Small intestine (tissue), 16 donors: ENCODE data around the gene NAALAD2. TPM values are rescaled to one million over a fixed set of nuclear protein-coding genes. Genes with fewer than 3 reads are reported as not detected.
"Not testable (repeated sequence)": the region's sequence is repeated elsewhere in the genome, so short reads cannot be mapped to it uniquely, and the experiment has no call there.

Source experiments
- DNase-seq, 2 donors: peaks; one replicate each; pipeline versions ENCODE4 v3.0.0 to v3.0.0-alpha.2; 2013
- FAIRE-seq: peaks from 2 replicates; lab custom pipeline; 2012; peaks lifted over from hg19 to GRCh38; lab: Jason Lieb, UNC
- H3K27ac ChIP-seq, 3 donors: one replicate each; pipeline ENCODE4 v1.5.1; 2013; ENCODE audit warnings: low read length in 2 of 3, mild to moderate bottlenecking in 2 of 3, control low read depth in 1 of 3, inconsistent platforms in 1 of 3, low read depth in 1 of 3, moderate library complexity in 1 of 3
- H3K27me3 ChIP-seq, 3 donors: one replicate each; pipeline ENCODE4 v1.6.1; 2013; ENCODE audit warnings: low read length in 3 of 3, inconsistent platforms in 1 of 3; ENCODE audit not compliant: control insufficient read depth in 3 of 3, insufficient read depth in 3 of 3
- H3K36me3 ChIP-seq, 3 donors: one replicate each; pipeline ENCODE4 v1.6.1; 2013; ENCODE audit warnings: low read length in 3 of 3, inconsistent platforms in 1 of 3, low read depth in 1 of 3, mild to moderate bottlenecking in 1 of 3, moderate library complexity in 1 of 3; ENCODE audit not compliant: control insufficient read depth in 3 of 3, insufficient read depth in 2 of 3
- H3K4me1 ChIP-seq, 3 donors: one replicate each; pipeline ENCODE4 v1.6.1; 2013; ENCODE audit warnings: low read length in 2 of 3, inconsistent platforms in 1 of 3, low read depth in 1 of 3, mild to moderate bottlenecking in 1 of 3, moderate library complexity in 1 of 3; ENCODE audit not compliant: control insufficient read depth in 3 of 3, insufficient read depth in 2 of 3
- H3K4me3 ChIP-seq, 3 donors: one replicate each; pipeline ENCODE4 v1.5.1; 2013; ENCODE audit warnings: low read length in 3 of 3, control low read depth in 1 of 3, inconsistent platforms in 1 of 3, low read depth in 1 of 3, mild to moderate bottlenecking in 1 of 3, moderate library complexity in 1 of 3
- H3K9me3 ChIP-seq, 2 donors: one replicate each; pipeline ENCODE4 v1.6.1; 2013; ENCODE audit warnings: low read depth in 1 of 2, low read length in 1 of 2; ENCODE audit not compliant: control insufficient read depth in 2 of 2, insufficient read depth in 1 of 2
- WGBS, 3 donors: extraction: QIAGEN DNeasy Blood & Tissue Kit; methylation state at CpG; one replicate each; pipeline ENCODE4 v1.1.7; 2013; 5-methylcytosine and 5-hydroxymethylcytosine counted together
- long read RNA-seq, 10 donors: transcript quantifications; one replicate each; lab custom pipeline, GENCODE V29; 2026
- polyA plus RNA-seq, 4 donors: library from polyadenylated mRNA; stranded (reverse) in 3 of 4; unstranded in 1 of 4; fragments of 200-250 nt in 3 of 4; fragments of 120-200 nt in 1 of 4; gene quantifications; one replicate each; pipeline versions ENCODE4 v1.2.1 to v1.2.3, GENCODE V29; 2013
- donor health status: healthy with polysubstance abuse.
- donor health status: control.
- donor health status: control.
- donor health status: Bipolar disorder and iron deficiency.
- donor health status: healthy.

Gene NAALAD2
- 1 to 10 TPM in 1 of 4 donors, under 1 TPM in 1, not detected in 2; 0.39 to 5.5 TPM for polyA plus RNA-seq
- long read RNA-seq, donor 1, partial matches to known transcripts = 8 of 13 reads
- long read RNA-seq, donor 1, other reads (novel, unspliced or antisense) = 0 of 13 reads
- long read RNA-seq, donor 2 = 0 reads
- long read RNA-seq, donor 3 = 0 reads
- long read RNA-seq, donor 4 = 0 reads
- long read RNA-seq, donor 5 = 0 reads
- long read RNA-seq, donor 6 = 0 reads
- long read RNA-seq, donor 7 = 0 reads
- long read RNA-seq, donor 8 = 0 reads
- long read RNA-seq, donor 9 = 0 reads
- long read RNA-seq, donor 10, partial matches to known transcripts = 0 of 1 reads
- long read RNA-seq, donor 10, other reads (novel, unspliced or antisense) = 0 of 1 reads

- H3K27ac ChIP-seq = peak within 1 kb of the TSS in 1 of 3 donors; percentile 8
- H3K4me1 ChIP-seq = peaks cover 0 to 8% (median 5%) of the 10 kb centered on the region in 3 donors
- DNase-seq = peak in 1 of 2 donors; percentile 66
- 1 to 5% (median 3%) methylated on average over 25 of the region's 25 CpGs for WGBS, 3 donors
- H3K4me3 ChIP-seq = peak within 1 kb of the TSS in 2 of 3 donors; percentile 14 to 46
- FAIRE-seq = no peak
- H3K9me3 ChIP-seq = no peaks in the 10 kb centered on the region
- H3K27me3 ChIP-seq = no peaks in the 10 kb centered on the region
- no peaks in the 10 kb centered on the region for H3K36me3 ChIP-seq
Observed at GRCh38 chr11:90134478-90135003, at the start of gene NAALAD2. NAALAD2 (plus strand) TSS chr11:90134663; CDS start chr11:90134759, 96 bp downstream.

GRCh38 chr11:90085650-90086049 is 48.8 kb upstream of the NAALAD2 start, which contains the start of gene UBTFL1:
UBTFL1 (plus strand) TSS chr11:90085950; CDS start chr11:90085950, 0 bp downstream.
- H3K9me3 ChIP-seq, H3K27ac ChIP-seq, H3K36me3 ChIP-seq, FAIRE-seq, H3K4me1 ChIP-seq, H3K27me3 ChIP-seq, H3K4me3 ChIP-seq, DNase-seq: not testable (repeated sequence)
- WGBS, 3 donors = 51 to 80% methylated on average over 1 to 3 of the region's 3 CpGs; no CpG with 5 or more reads in 1 of the 3 donors

GRCh38 chr11:90088731-90089130 is 45.7 kb upstream of the NAALAD2 start:
- H3K9me3 ChIP-seq, H3K36me3 ChIP-seq, H3K4me3 ChIP-seq, FAIRE-seq, H3K27ac ChIP-seq, H3K27me3 ChIP-seq, DNase-seq, H3K4me1 ChIP-seq: not testable (repeated sequence)
- WGBS, 3 donors = 0 to 48% (median 35%) methylated on average over 1 to 2 of the region's 2 CpGs

- 83 to 93% (median 91%) methylated on average over 20 to 27 of the region's 28 CpGs for WGBS, 3 donors
- not testable (repeated sequence) for FAIRE-seq, H3K27me3 ChIP-seq, H3K4me1 ChIP-seq, H3K4me3 ChIP-seq, H3K36me3 ChIP-seq, H3K27ac ChIP-seq, H3K9me3 ChIP-seq, DNase-seq
Observed at GRCh38 chr11:90095230-90095924, 39.1 kb upstream of the NAALAD2 start.

GRCh38 chr11:90098261-90098660 is 36.2 kb upstream of the NAALAD2 start:
- not testable (repeated sequence) for H3K4me3 ChIP-seq, H3K36me3 ChIP-seq, H3K27me3 ChIP-seq, H3K27ac ChIP-seq, DNase-seq, FAIRE-seq, H3K4me1 ChIP-seq, H3K9me3 ChIP-seq
- 73 to 80% (median 74%) methylated on average over 4 of the region's 4 CpGs for WGBS, 3 donors

DNA sequence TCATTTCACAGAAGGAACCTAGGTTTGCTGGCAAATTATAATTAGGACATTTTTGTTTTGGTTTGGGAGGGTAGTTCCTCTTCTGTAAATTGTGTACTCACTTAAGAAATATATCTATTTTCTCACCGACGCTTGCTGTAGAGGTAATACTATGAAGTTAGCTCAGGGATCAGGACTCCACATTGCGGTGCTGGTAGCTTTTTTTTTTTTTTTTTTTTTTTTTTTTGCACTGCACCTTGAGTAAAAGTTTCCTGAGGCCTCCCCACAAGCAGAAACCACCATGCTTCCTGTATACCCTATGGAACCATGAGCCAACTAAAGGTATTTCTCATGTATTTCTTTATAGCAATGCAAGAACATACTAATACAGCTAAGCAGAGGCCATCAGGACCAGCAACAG is 34.0 kb upstream of the NAALAD2 start:
- FAIRE-seq (no peak), DNase-seq (no peak)
- Histone ChIP-seq H3K4me1 (no peaks in the 10 kb centered on the region), H3K27me3 (no peaks in the 10 kb centered on the region), H3K9me3 (no peaks in the 10 kb centered on the region), H3K36me3 (no peaks in the 10 kb centered on the region), H3K4me3 (no peak overlapping the region), H3K27ac (no peak overlapping the region)
- WGBS, 3 donors = 71 to 83% (median 78%) methylated on average over 3 of the region's 3 CpGs

- DNase-seq (no peak), FAIRE-seq (peak; percentile 88)
- Histone ChIP-seq H3K4me1 (no peaks in the 10 kb centered on the region), H3K27me3 (no peaks in the 10 kb centered on the region), H3K9me3 (no peaks in the 10 kb centered on the region), H3K4me3 (no peak overlapping the region), H3K27ac (no peak overlapping the region), H3K36me3 (no peaks in the 10 kb centered on the region)
- WGBS, 3 donors = 0 to 9% (median 2%) methylated on average over 2 of the region's 2 CpGs
Observed at GRCh38 chr11:90113541-90113940, 20.9 kb upstream of the NAALAD2 start.

GRCh38 chr11:90120191-90120590 is 14.3 kb upstream of the NAALAD2 start:
- FAIRE-seq = no peak
- no peak for DNase-seq
- Histone ChIP-seq H3K4me3 (no peak overlapping the region), H3K9me3 (no peaks in the 10 kb centered on the region), H3K36me3 (no peaks in the 10 kb centered on the region), H3K27me3 (no peaks in the 10 kb centered on the region), H3K4me1 (no peaks in the 10 kb centered on the region), H3K27ac (no peak overlapping the region)
- 88 to 96% (median 93%) methylated on average over 4 of the region's 4 CpGs for WGBS, 3 donors
